SK-N-SH (cell line): ENCODE measurements around the gene ATXN2. TPM values are rescaled to one million over a fixed set of nuclear protein-coding genes. Genes with fewer than 3 reads are reported as not detected.
A peak's percentile ranks its signal among the peaks of the same experiment; 100 is the strongest.

Experiments
- CTCF ChIA-PET: fragments of 300-600, 350-600 bp; formaldehyde crosslinking; extraction: SDS; loops from one replicate; lab custom pipeline; 2021; lab: Yijun Ruan, JAX
- POLR2A ChIA-PET: fragments of 350-600 bp; sonication (Branson Sonifier 250); formaldehyde crosslinking; extraction: SDS; loops from one replicate; lab custom pipeline; 2020; ENCODE audit warnings: antibody characterized with exemption, inconsistent platforms; lab: Yijun Ruan, JAX
- DNase-seq: peaks from one replicate; pipeline ENCODE4 v3.0.0; 2012
- H2AFZ ChIP-seq: fragments of 200-600 bp; sonication (generic); 2 replicates; pipeline ENCODE4 v1.8.1; 2016; ENCODE audit warnings: antibody characterized with exemption, mild to moderate bottlenecking, low read depth
- H3F3A ChIP-seq: fragments of 200-600 bp; sonication (generic); replicated peaks from 2 replicates; pipeline ENCODE3; 2016; ENCODE audit warnings: antibody characterized with exemption, mild to moderate bottlenecking; ENCODE audit not compliant: insufficient read depth
- H3K27ac ChIP-seq, 2 experiments: fragments of 200-500 bp in 1 of 2; fragments of 200-600 bp in 1 of 2; sonication (Bioruptor generic) in 1 of 2; sonication (generic), shearing (Covaris generic) in 1 of 2; 2 replicates each; pipeline versions ENCODE4 v1.5.1 to v1.6.1; 2014 to 2016; ENCODE audit warnings: low read depth in 2 of 2, inconsistent platforms in 1 of 2, low read length in 1 of 2, mild to moderate bottlenecking in 1 of 2, mixed read lengths in 1 of 2
- H3K27me3 ChIP-seq: fragments of 200-600 bp; sonication (generic), shearing (Covaris generic); 2 replicates; pipeline ENCODE4 v1.6.1; 2016; ENCODE audit warnings: mixed run types; ENCODE audit not compliant: insufficient read depth
- H3K36me3 ChIP-seq, 2 experiments: fragments of 200-500 bp in 1 of 2; fragments of 200-600 bp in 1 of 2; sonication (Bioruptor generic) in 1 of 2; sonication (generic) in 1 of 2; replicated peaks in 1 of 2; 2 replicates each; pipeline versions ENCODE3 to v1.5.1; 2014 to 2016; ENCODE audit warnings: low read length in 1 of 2, mild to moderate bottlenecking in 1 of 2; ENCODE audit not compliant: insufficient read depth in 2 of 2, control insufficient read depth in 1 of 2
- H3K4me1 ChIP-seq, 2 experiments: fragments of 200-500 bp in 1 of 2; fragments of 200-600 bp in 1 of 2; sonication (Bioruptor generic) in 1 of 2; sonication (generic), shearing (Covaris generic) in 1 of 2; 2 replicates each; pipeline versions ENCODE4 v1.5.1 to v1.6.1; 2014 to 2016; ENCODE audit warnings: low read depth in 1 of 2, low read length in 1 of 2, mixed run types in 1 of 2; ENCODE audit not compliant: insufficient read depth in 2 of 2, control insufficient read depth in 1 of 2
- H3K4me2 ChIP-seq: fragments of 200-600 bp; sonication (generic), shearing (Covaris generic); 2 replicates; pipeline ENCODE4 v1.6.1; 2017; ENCODE audit warnings: mixed run types
- H3K4me3 ChIP-seq, 2 experiments: fragments of 200-500 bp in 1 of 2; fragments of 200-600 bp in 1 of 2; sonication (Bioruptor generic) in 1 of 2; sonication (generic), shearing (Covaris generic) in 1 of 2; 2 replicates each; pipeline versions ENCODE4 v1.5.1 to v1.8.1; 2014 to 2016; ENCODE audit warnings: low read depth in 2 of 2, inconsistent platforms in 1 of 2, low read length in 1 of 2, mild to moderate bottlenecking in 1 of 2, mixed read lengths in 1 of 2, moderate library complexity in 1 of 2
- H3K79me2 ChIP-seq: fragments of 200-600 bp; sonication (generic); 2 replicates; pipeline ENCODE4 v1.8.1; 2017; ENCODE audit warnings: mild to moderate bottlenecking; ENCODE audit not compliant: insufficient read depth
- H3K9ac ChIP-seq: fragments of 200-600 bp; sonication (generic); 2 replicates; pipeline ENCODE4 v1.6.1; 2017; ENCODE audit warnings: mixed run types
- H3K9me2 ChIP-seq: fragments of 200-600 bp; sonication (generic); 2 replicates; pipeline ENCODE4 v1.6.1; 2017; ENCODE audit warnings: mixed run types
- H3K9me3 ChIP-seq: fragments of 200-600 bp; sonication (generic); 2 replicates; pipeline ENCODE4 v1.6.1; 2017; ENCODE audit warnings: mixed run types, mild to moderate bottlenecking, moderate library complexity
- H4K20me1 ChIP-seq: fragments of 200-600 bp; sonication (generic); 2 replicates; pipeline ENCODE4 v1.6.1; 2017; ENCODE audit warnings: mild to moderate bottlenecking, mixed run types; ENCODE audit not compliant: insufficient read depth
- ELF1 ChIP-seq: IDR thresholded peaks from 2 replicates; pipeline ENCODE4 v1.4.0; 2012
- EP300 ChIP-seq, 2 experiments: IDR thresholded peaks; 2 replicates each; pipeline versions ENCODE4 v1.4.0 to v1.6.1; 2012; ENCODE audit warnings: borderline replicate concordance in 1 of 2, low read depth in 1 of 2, low read length in 1 of 2
- EZH2phosphoT487 ChIP-seq: fragments of 200-600 bp; sonication (generic); IDR thresholded peaks from 2 replicates; pipeline ENCODE4 v1.6.1; 2017; ENCODE audit warnings: low read depth, mixed run types, mild to moderate bottlenecking, antibody characterized with exemption, moderate library complexity, borderline replicate concordance
- MEF2A ChIP-seq: IDR thresholded peaks from 2 replicates; pipeline ENCODE4 v1.4.0; 2012; ENCODE audit warnings: low read depth, borderline replicate concordance
- NRF1 ChIP-seq: IDR thresholded peaks from 2 replicates; pipeline ENCODE4 v1.6.1; 2012; ENCODE audit warnings: low read depth, mild to moderate bottlenecking, low read length
- RAD21 ChIP-seq: IDR thresholded peaks from 2 replicates; pipeline ENCODE4 v1.6.1; 2012; ENCODE audit warnings: mild to moderate bottlenecking, low read length
- RCOR1 ChIP-seq: fragments of 150-350 bp; IDR thresholded peaks from 2 replicates; pipeline ENCODE4 v1.6.1; 2017; ENCODE audit warnings: antibody characterized with exemption, low read length
- REST ChIP-seq: IDR thresholded peaks from 2 replicates; pipeline ENCODE4 v1.6.1; 2012; ENCODE audit warnings: mild to moderate bottlenecking, low read depth, low read length, moderate library complexity
- RXRA ChIP-seq: IDR thresholded peaks from 2 replicates; pipeline ENCODE4 v1.4.0; 2012; ENCODE audit warnings: low read depth, mild to moderate bottlenecking, borderline replicate concordance
- SMC3 ChIP-seq: IDR thresholded peaks from 2 replicates; pipeline ENCODE4 v1.6.1; 2012; ENCODE audit warnings: low read depth, low read length, improper control_type of control experiment
- TCF12 ChIP-seq: IDR thresholded peaks from 2 replicates; pipeline ENCODE4 v1.4.0; 2012
- TEAD4 ChIP-seq: IDR thresholded peaks from 2 replicates; pipeline ENCODE4 v1.4.0; 2012; ENCODE audit warnings: mild to moderate bottlenecking, borderline replicate concordance; ENCODE audit not compliant: insufficient read depth
- USF1 ChIP-seq: IDR thresholded peaks from 2 replicates; pipeline ENCODE4 v1.4.0; 2012; ENCODE audit warnings: low read depth, borderline replicate concordance
- WGBS: methylation state at CpG from one replicate; pipeline ENCODE4 v1.1.6; 2017; ENCODE audit warnings: low lambda C conversion rate; 5-methylcytosine and 5-hydroxymethylcytosine counted together
- polyA plus RNA-seq, 3 experiments: library from polyadenylated mRNA; depleted of rRNA; stranded (reverse); fragments of >200 nt; gene quantifications; 2 replicates each; pipeline ENCODE4 v1.2.3, GENCODE V29; 2012

The ATXN2 gene
- polyA plus RNA-seq, 1 of the 3 experiments (the other 2 are of a cell fraction), result 35.7 TPM

DNA sequence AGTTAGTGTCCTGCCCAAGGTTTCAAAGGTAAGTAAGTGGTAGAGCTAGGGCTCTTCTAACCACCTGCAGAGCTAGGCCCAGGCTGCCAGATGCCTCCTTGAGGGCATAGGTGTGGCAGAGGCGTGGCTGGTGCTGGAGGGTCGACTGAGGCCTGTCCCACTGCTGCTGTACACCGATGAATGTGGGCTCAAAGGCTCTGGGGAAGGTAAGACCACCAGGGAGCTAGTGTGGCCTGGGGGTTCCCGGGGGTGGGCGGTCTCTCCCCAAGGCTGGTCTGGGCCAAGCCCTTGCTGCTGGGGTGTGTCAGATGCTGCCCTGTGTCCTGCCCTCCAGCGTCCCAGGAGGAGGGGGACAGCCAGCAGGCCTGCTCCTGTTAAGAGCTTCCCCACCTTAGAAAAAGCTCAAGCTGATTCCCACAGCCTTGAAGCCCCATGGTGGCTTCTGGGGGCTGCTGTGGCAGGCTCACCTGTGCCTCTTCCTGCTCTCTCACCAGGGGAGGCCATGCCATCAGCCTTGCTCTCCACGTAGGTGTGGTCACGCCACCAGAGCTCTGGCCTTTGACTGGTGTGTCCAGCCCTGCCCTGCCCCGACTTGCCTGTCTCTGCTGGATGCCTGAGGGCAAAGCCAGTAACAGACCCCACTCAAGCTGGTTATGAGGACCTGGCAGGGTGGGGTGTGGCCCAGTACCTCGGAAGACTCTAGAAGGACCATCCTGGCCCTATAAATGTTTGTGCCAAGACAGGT is 156.6 kb downstream of the ATXN2 start:
- ChIA-PET CTCF (interaction anchor here (5.1 to 28.3 kb wide), 2 partner anchors 8 to 41 kb away, joined by 33 to 618 read pairs; partner anchors contain the start of gene SH2B3), POLR2A (no interaction called here)
- DNase-seq, result no peak
- no peak overlapping the region for H3K4me2 ChIP-seq
- H3K4me3 ChIP-seq, result no peak overlapping the region
- H2AFZ ChIP-seq, result no peak overlapping the region
- peaks cover 54% of the 10 kb centered on the region for H3F3A ChIP-seq
- no peaks in the 10 kb centered on the region for H3K27me3 ChIP-seq
- H4K20me1 ChIP-seq, result peaks cover 98% of the 10 kb centered on the region
- H3K36me3 ChIP-seq, result peaks cover 10 to 34% of the 10 kb centered on the region in 2 experiments
- WGBS, result 89% methylated on average over 6 of the region's 10 CpGs
- peaks cover 42 to 43% of the 10 kb centered on the region in 2 experiments; a peak in 3 of 4 replicates for H3K4me1 ChIP-seq
- H3K27ac ChIP-seq, result peak overlapping the region in 1 of 2 experiments; percentile 42; a peak in 2 of 4 replicates
- no peaks in the 10 kb centered on the region for H3K9me3 ChIP-seq
- H3K9me2 ChIP-seq, result no peaks in the 10 kb centered on the region
- no peak for TF ChIP-seq TEAD4
- TF ChIP-seq TCF12, result no peak
- no peak for TF ChIP-seq NRF1
- no peak for TF ChIP-seq MEF2A
- no peak for TF ChIP-seq SMC3
- TF ChIP-seq USF1, result no peak
- no peak for TF ChIP-seq RXRA
- no peak for TF ChIP-seq ELF1
- TF ChIP-seq RAD21, result no peak
- TF ChIP-seq RCOR1, result no peak
- no peak for TF ChIP-seq REST
- TF ChIP-seq EZH2phosphoT487, result no peak
- TF ChIP-seq EP300 (IDR thresholded peaks at IDR 0.05; ENCODE audit: borderline replicate concordance in 1 of 2, low read depth in 1 of 2, low read length in 1 of 2), result no peak
- H3K9ac ChIP-seq, result no peak overlapping the region
- peaks cover 86% of the 10 kb centered on the region for H3K79me2 ChIP-seq
